GM12878 (cell line): ENCODE measurements around the gene MEGF6. TPM values are rescaled to one million over a fixed set of nuclear protein-coding genes. Genes with fewer than 3 reads are reported as not detected.

ENCODE experiments used
- ATAC-seq: fragments of 200-7000 bp; cut with Tn5 transposase; 3 replicates; pipeline ENCODE4 v1.9.1; 2020; ENCODE audit warnings: mild to moderate bottlenecking, moderate library complexity
- BruUV-seq: library from RNA; stranded (reverse); fragments of 400-500 nt; replicated peaks from 2 replicates; lab custom pipeline; 2021; lab: Mats Ljungman, UMichigan
- CTCF ChIA-PET: fragments of 300-600 bp; sonication (Branson Sonifier 250); formaldehyde crosslinking; extraction: SDS; loops from one replicate; lab custom pipeline; 2021; ENCODE audit warnings: inconsistent platforms; lab: Yijun Ruan, JAX
- POLR2A ChIA-PET: fragments of 350-600 bp; formaldehyde crosslinking; extraction: SDS; loops from one replicate; lab custom pipeline; 2021; ENCODE audit warnings: inconsistent platforms; lab: Charles Lee
- RAD21 ChIA-PET: fragments of 300-600 bp; sonication (Branson Sonifier 250); formaldehyde crosslinking; loops from one replicate; lab custom pipeline; 2023; ENCODE audit warnings: antibody characterized with exemption; ENCODE audit not compliant: unreplicated experiment; lab: Charles Lee
- SMC1A ChIA-PET: fragments of 300-600 bp; sonication (Branson Sonifier 250); formaldehyde crosslinking; loops from one replicate; lab custom pipeline; 2023; ENCODE audit not compliant: unreplicated experiment, uncharacterized antibody; lab: Charles Lee
- DNase-seq: peaks from one replicate; pipeline ENCODE4 v3.0.0-alpha.2; 2011; ENCODE audit warnings: low read depth, low spot score
- FAIRE-seq: peaks from 3 replicates; lab custom pipeline; 2011; peaks lifted over from hg19 to GRCh38; lab: Jason Lieb, UNC
- H2AFZ ChIP-seq: 2 replicates; pipeline ENCODE4 v1.6.0; 2011; ENCODE audit warnings: low read depth, low read length, control low read depth; ENCODE audit not compliant: control insufficient read depth
- H3K27ac ChIP-seq: 2 replicates; pipeline ENCODE4 v1.5.1; 2011; ENCODE audit warnings: control low read depth; ENCODE audit not compliant: control insufficient read depth, insufficient read depth
- H3K27me3 ChIP-seq, 2 experiments: replicated peaks in 1 of 2; 2 replicates each; pipeline versions ENCODE4 v1.6.0 to v1.6.1; 2011; ENCODE audit warnings: low read length in 1 of 2; ENCODE audit not compliant: control insufficient read depth in 2 of 2, insufficient read depth in 2 of 2
- H3K36me3 ChIP-seq, 2 experiments: 2 replicates each; pipeline ENCODE4 v1.5.1; 2011; ENCODE audit warnings: low read length in 1 of 2; ENCODE audit not compliant: control insufficient read depth in 2 of 2, insufficient read depth in 2 of 2
- H3K4me1 ChIP-seq: 2 replicates; pipeline ENCODE4 v1.6.1; 2011; ENCODE audit warnings: mild to moderate bottlenecking, low read length, moderate library complexity, mixed read lengths; ENCODE audit not compliant: control insufficient read depth, insufficient read depth
- H3K4me2 ChIP-seq: 2 replicates; pipeline ENCODE4 v1.6.0; 2011; ENCODE audit warnings: control low read depth; ENCODE audit not compliant: control insufficient read depth, insufficient read depth
- H3K4me3 ChIP-seq: fragments of 200-600 bp; sonication (generic); 2 replicates; pipeline ENCODE4 v1.5.1; 2016
- H3K79me2 ChIP-seq: 2 replicates; pipeline ENCODE4 v1.6.0; 2011; ENCODE audit warnings: low read length; ENCODE audit not compliant: control insufficient read depth, insufficient read depth
- H3K9ac ChIP-seq: 2 replicates; pipeline ENCODE4 v1.8.0; 2011; ENCODE audit warnings: low read length, control low read depth, mixed read lengths; ENCODE audit not compliant: control insufficient read depth, insufficient read depth
- H3K9me3 ChIP-seq: replicated peaks from 3 replicates; pipeline ENCODE4 v1.5.1; 2011; ENCODE audit warnings: mild to moderate bottlenecking, low read length; ENCODE audit not compliant: control insufficient read depth, insufficient read depth
- H4K20me1 ChIP-seq: 2 replicates; pipeline ENCODE4 v1.6.0; 2011; ENCODE audit not compliant: control insufficient read depth, insufficient read depth
- BACH1 ChIP-seq: fragments of 450-650 bp; IDR thresholded peaks from 2 replicates; pipeline ENCODE4 v1.6.1; 2017; ENCODE audit warnings: mild to moderate bottlenecking, borderline replicate concordance
- MTA2 ChIP-seq: fragments of 450-650 bp; IDR thresholded peaks from 2 replicates; pipeline ENCODE4 v1.6.1; 2016; ENCODE audit warnings: low read depth, mild to moderate bottlenecking, moderate library complexity
- MTA3 ChIP-seq: IDR thresholded peaks from 2 replicates; pipeline ENCODE4 v1.6.1; 2012; ENCODE audit warnings: low read length, inconsistent platforms, borderline replicate concordance
- RAD51 ChIP-seq: fragments of 450-650 bp; IDR thresholded peaks from 2 replicates; pipeline ENCODE4 v1.6.1; 2016; ENCODE audit warnings: moderate library complexity, mild to moderate bottlenecking, inconsistent platforms
- SUPT20H ChIP-seq: IDR thresholded peaks from 2 replicates; pipeline ENCODE4 v1.6.1; 2011; ENCODE audit warnings: low read depth, mild to moderate bottlenecking, low read length, moderate library complexity, borderline replicate concordance; ENCODE audit not compliant: control insufficient read depth
- ZNF217 ChIP-seq: fragments of 450-650 bp; IDR thresholded peaks from 2 replicates; pipeline ENCODE4 v1.6.1; 2017; ENCODE audit warnings: antibody characterized with exemption, mild to moderate bottlenecking
- WGBS: methylation state at CpG from one replicate; pipeline ENCODE4 v1.1.6; 2016; ENCODE audit warnings: low lambda C conversion rate; ENCODE audit not compliant: insufficient replicate concordance, insufficient coverage; ENCODE audit errors: missing lambda C conversion rate; 5-methylcytosine and 5-hydroxymethylcytosine counted together
- in situ Hi-C: fragments of 300-500 bp; cut with MboI; formaldehyde crosslinking; loops from 9 replicates; pipeline ENCODE4 v1.14.3; 2018; ENCODE audit warnings: mixed read lengths
- intact Hi-C: fragments of 100-400 bp; cut with micrococcal nuclease; formaldehyde crosslinking; loops from one replicate; pipeline ENCODE4 v1.14.2; 2022; ENCODE audit not compliant: unreplicated experiment
- polyA plus RNA-seq, 11 experiments: library from polyadenylated mRNA; depleted of rRNA in 4 of 11; unstranded in 6 of 11; stranded (reverse) in 5 of 11; fragments of >200 nt; fragmentation: Nextera tagmentation in 4 of 11; fragmentation: Illumina TruSeq in 1 of 11; extraction: Ambion mirVana in 4 of 11; extraction: Trizol in 1 of 11; gene quantifications; 1 replicate in 1 of 11; 2 replicates in 10 of 11; pipeline versions ENCODE4 v1.2.1 to v1.2.3, GENCODE V29; 2011 to 2016; ENCODE audit warnings: inconsistent platforms in 2 of 11, missing spikeins in 2 of 11, low read depth in 1 of 11
- total RNA-seq, 4 experiments: library from RNA; depleted of rRNA in 3 of 4; stranded (reverse); fragments of >200 nt in 3 of 4; fragmentation: Illumina TruSeq in 1 of 4; extraction: Trizol in 1 of 4; gene quantifications; 2 replicates each; pipeline versions ENCODE4 v1.2.1 to v1.2.3, GENCODE V29; 2013 to 2021
- TF ChIP-seq, protein P1 (sequence below): fragments of 150-350 bp; IDR thresholded peaks from 2 replicates; pipeline ENCODE4 v1.6.1; 2016; ENCODE audit warnings: low read depth, low read length

The MEGF6 gene
- total and polyA plus RNA-seq, 10 of the 15 experiments (the other 5 are each of a cell fraction or from before 2014, with no cell fraction given) = 0.03 to 0.41 TPM; not detected in 8

- POLR2A ChIA-PET = no interaction called here
- Histone ChIP-seq H3K27me3 (no peaks in the 10 kb centered on the region; a peak in 2 of 4 replicates), H4K20me1 (no peaks in the 10 kb centered on the region)
- no peak for TF ChIP-seq SUPT20H
- TF ChIP-seq BACH1 = no peak
- TF ChIP-seq, all 136 proteins: peak for 0
- 53% methylated on average over 17 of the region's 17 CpGs for WGBS
- ChIA-PET SMC1A (no interaction called here), CTCF (no interaction called here), RAD21 (no interaction called here)
- H3K36me3 ChIP-seq = no peaks in the 10 kb centered on the region
- H3K9me3 ChIP-seq = no peaks in the 10 kb centered on the region; the same call in 2 of the 3 replicates
- in situ Hi-C loops = no loop called here
- H3K4me1 ChIP-seq = no peaks in the 10 kb centered on the region
- H3K27ac ChIP-seq = no peak overlapping the region
- no TSS peak for BruUV-seq
- H3K9ac ChIP-seq = no peak overlapping the region
- no peak overlapping the region for H2AFZ ChIP-seq
- no peaks in the 10 kb centered on the region for H3K79me2 ChIP-seq
- no peak overlapping the region for H3K4me2 ChIP-seq
- no peak for ATAC-seq
- intact Hi-C loops = no loop called here
- DNase-seq = no peak
- H3K4me3 ChIP-seq = no peak overlapping the region
- FAIRE-seq = no peak
Observed at GRCh38 chr1:3560251-3560871, 50.9 kb downstream of the MEGF6 start.

DNA sequence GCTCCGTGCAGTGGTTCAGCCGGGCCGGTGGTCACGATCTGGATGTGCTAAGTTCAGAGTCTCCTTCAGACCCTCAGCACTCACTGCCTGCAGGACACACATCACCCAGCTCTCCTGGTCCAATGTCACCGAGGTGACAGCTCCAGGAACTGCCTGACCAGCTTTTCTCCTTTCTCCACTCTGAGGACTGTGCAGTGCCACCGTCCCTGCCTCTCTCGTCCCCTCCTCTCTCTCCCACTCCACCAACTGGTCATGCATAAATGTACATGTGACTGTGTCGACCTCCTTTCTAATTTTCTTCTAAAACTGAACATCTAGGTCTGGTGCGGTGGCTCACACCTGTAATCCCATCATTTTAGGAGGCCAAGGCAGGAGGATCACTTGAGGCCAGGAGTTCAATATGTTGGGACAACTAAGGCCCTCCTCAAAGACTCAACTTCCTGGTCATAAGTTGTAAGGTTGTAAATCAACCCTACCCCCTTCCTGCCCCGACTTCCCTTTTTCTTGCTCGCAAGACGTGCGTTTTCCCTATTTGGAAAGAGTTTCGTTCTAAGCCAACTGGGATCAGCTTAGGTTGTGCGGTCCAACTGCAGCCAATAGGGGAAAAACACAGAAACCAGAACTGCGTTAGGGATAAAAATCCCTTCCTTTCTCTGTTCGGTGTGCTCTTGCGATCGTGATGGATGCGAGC is 53.1 kb downstream of the MEGF6 start:
- H3K9me3 ChIP-seq = no peaks in the 10 kb centered on the region; the same call in 2 of the 3 replicates
- no peak for DNase-seq
- TF ChIP-seq ZNF217 (no peak), MTA2 (no peak), MTA3 (no peak), RAD51 (no peak)
- TF ChIP-seq, protein P1, sequence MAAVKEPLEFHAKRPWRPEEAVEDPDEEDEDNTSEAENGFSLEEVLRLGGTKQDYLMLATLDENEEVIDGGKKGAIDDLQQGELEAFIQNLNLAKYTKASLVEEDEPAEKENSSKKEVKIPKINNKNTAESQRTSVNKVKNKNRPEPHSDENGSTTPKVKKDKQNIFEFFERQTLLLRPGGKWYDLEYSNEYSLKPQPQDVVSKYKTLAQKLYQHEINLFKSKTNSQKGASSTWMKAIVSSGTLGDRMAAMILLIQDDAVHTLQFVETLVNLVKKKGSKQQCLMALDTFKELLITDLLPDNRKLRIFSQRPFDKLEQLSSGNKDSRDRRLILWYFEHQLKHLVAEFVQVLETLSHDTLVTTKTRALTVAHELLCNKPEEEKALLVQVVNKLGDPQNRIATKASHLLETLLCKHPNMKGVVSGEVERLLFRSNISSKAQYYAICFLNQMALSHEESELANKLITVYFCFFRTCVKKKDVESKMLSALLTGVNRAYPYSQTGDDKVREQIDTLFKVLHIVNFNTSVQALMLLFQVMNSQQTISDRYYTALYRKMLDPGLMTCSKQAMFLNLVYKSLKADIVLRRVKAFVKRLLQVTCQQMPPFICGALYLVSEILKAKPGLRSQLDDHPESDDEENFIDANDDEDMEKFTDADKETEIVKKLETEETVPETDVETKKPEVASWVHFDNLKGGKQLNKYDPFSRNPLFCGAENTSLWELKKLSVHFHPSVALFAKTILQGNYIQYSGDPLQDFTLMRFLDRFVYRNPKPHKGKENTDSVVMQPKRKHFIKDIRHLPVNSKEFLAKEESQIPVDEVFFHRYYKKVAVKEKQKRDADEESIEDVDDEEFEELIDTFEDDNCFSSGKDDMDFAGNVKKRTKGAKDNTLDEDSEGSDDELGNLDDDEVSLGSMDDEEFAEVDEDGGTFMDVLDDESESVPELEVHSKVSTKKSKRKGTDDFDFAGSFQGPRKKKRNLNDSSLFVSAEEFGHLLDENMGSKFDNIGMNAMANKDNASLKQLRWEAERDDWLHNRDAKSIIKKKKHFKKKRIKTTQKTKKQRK = no peak
- TF ChIP-seq, all 136 proteins: peak for 0
- Histone ChIP-seq H3K36me3 (no peaks in the 10 kb centered on the region), H3K4me3 (no peak overlapping the region), H3K9ac (no peak overlapping the region), H3K4me1 (no peaks in the 10 kb centered on the region), H3K27ac (no peak overlapping the region), H3K4me2 (no peak overlapping the region), H3K79me2 (no peaks in the 10 kb centered on the region), H4K20me1 (no peaks in the 10 kb centered on the region), H2AFZ (no peak overlapping the region), H3K27me3 (no peaks in the 10 kb centered on the region; a peak in 2 of 4 replicates)
- 57% methylated on average over 18 of the region's 20 CpGs for WGBS
- RAD21 ChIA-PET = no interaction called here
- no TSS peak for BruUV-seq
- ATAC-seq (no peak), FAIRE-seq (no peak)
- intact Hi-C loops (no loop called here), in situ Hi-C loops (no loop called here)
- CTCF ChIA-PET = no interaction called here
- SMC1A ChIA-PET = no interaction called here
- POLR2A ChIA-PET = no interaction called here
